Measurements from ENCODE around the gene ALDH3A2. TPM values are rescaled to one million over a fixed set of nuclear protein-coding genes. Genes with fewer than 3 reads are reported as not detected.

The ALDH3A2 gene
- total RNA-seq, 1 donor from 2014 or later: 138 TPM

DNA sequence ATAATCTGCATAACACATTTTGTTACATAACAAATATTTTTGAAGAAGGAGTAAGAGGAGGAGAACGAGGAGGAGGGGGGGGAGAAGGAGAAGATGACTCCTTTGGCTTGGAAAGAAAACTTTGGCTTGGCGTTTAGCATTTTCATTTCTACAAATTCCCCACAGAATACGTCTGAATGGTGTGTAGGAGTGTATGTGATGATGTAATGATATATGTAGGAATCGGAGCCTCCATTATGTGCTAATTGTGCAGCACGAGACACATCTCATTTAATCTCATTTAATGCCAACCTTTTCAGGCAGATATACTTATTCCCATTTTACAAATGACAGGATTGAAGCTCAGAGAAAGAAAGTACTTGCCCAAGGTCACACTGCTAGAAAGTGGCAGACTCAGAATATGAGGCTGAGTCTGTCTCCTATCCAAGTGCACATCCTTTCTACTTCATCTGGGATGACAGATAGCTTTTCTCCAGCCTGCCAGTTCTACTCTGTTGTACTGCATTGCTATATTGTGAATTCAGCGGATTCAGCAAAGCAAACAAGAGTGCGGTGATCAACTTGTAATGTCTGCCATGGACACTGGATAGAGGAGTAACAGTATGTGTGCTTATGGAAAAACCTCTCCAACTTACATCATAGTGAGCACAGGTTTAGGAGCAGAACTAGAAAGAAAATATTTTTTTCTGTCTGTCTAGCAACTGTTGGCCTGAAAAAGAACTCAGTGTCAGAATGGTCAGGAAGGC lies 78.3 kb downstream of the ALDH3A2 start:
- H3K79me2 ChIP-seq (ENCODE audit: low read depth): no peaks in the 10 kb centered on the region
- no peak overlapping the region for H2AFZ ChIP-seq (replicated peaks)
- no peaks in the 10 kb centered on the region for H3K9me3 ChIP-seq (ENCODE audit: low read depth)
- Mint-ChIP-seq H3K4me1 (no peaks in the 10 kb centered on the region), H3K27ac (no peak overlapping the region), H3K9me3 (no peaks in the 10 kb centered on the region), H3K27me3 (ENCODE audit: insufficient read depth, low read depth) (peaks cover 5% of the 10 kb centered on the region), H3K36me3 (no peaks in the 10 kb centered on the region), H3K4me3 (no peak overlapping the region)
- H4K20me1 ChIP-seq (ENCODE audit: low read depth): no peaks in the 10 kb centered on the region
- no peaks in the 10 kb centered on the region for H3K27me3 ChIP-seq
- H3K27ac ChIP-seq: no peak overlapping the region
- TF ChIP-seq EZH2phosphoT487 (IDR thresholded peaks at IDR 0.05) (no peak), EZH2 (IDR thresholded peaks at IDR 0.05) (no peak)
- TF ChIP-seq, protein P1, sequence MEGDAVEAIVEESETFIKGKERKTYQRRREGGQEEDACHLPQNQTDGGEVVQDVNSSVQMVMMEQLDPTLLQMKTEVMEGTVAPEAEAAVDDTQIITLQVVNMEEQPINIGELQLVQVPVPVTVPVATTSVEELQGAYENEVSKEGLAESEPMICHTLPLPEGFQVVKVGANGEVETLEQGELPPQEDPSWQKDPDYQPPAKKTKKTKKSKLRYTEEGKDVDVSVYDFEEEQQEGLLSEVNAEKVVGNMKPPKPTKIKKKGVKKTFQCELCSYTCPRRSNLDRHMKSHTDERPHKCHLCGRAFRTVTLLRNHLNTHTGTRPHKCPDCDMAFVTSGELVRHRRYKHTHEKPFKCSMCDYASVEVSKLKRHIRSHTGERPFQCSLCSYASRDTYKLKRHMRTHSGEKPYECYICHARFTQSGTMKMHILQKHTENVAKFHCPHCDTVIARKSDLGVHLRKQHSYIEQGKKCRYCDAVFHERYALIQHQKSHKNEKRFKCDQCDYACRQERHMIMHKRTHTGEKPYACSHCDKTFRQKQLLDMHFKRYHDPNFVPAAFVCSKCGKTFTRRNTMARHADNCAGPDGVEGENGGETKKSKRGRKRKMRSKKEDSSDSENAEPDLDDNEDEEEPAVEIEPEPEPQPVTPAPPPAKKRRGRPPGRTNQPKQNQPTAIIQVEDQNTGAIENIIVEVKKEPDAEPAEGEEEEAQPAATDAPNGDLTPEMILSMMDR (IDR thresholded peaks at IDR 0.05): no peak
- no peak overlapping the region for H3K4me2 ChIP-seq
- no peak overlapping the region for H3K9ac ChIP-seq
- no peak overlapping the region for H3K4me3 ChIP-seq
- DNase-seq (ENCODE audit: low spot score): no peak
- no peaks in the 10 kb centered on the region for H3K36me3 ChIP-seq
- H3F3A ChIP-seq (ENCODE audit: low read depth): no peaks in the 10 kb centered on the region
- no peaks in the 10 kb centered on the region for H3K4me1 ChIP-seq

Small RNA genes within 50 kb of the gene (small RNA-seq; reads per million reads assigned to genes)
- gene NMTRQ-TTG12-1: not detected
- gene RF00322: not detected

Other genes starting within 250 kb of the ALDH3A2 start
- 0.86 and 1.8 TPM in 2 replicates for gene RNF112, start 237.5 kb upstream of the ALDH3A2 start, total RNA-seq (ENCODE audit: low replicate concordance)
- 1.9 and 2.1 TPM in 2 replicates for gene SLC47A1, start 114.9 kb upstream of the ALDH3A2 start, total RNA-seq (ENCODE audit: low replicate concordance)
- gene SLC47A2, start 67.8 kb downstream of the ALDH3A2 start, total RNA-seq (ENCODE audit: low replicate concordance): 0.39 and 0.43 TPM in 2 replicates
- gene ALDH3A1, start 99.5 kb downstream of the ALDH3A2 start, total RNA-seq (ENCODE audit: low replicate concordance): 1.4 TPM in 1 of 2 replicates, not detected in the other
- 20.6 and 21.3 TPM in 2 replicates for gene ULK2, start 219.2 kb downstream of the ALDH3A2 start, total RNA-seq (ENCODE audit: low replicate concordance)

All from neural progenitor cell (in vitro differentiated cells).